Astrocyte of the spinal cord (primary cell): ENCODE measurements around the gene HHIP.

Source experiments
- DNase-seq: peaks from one replicate; pipeline ENCODE4 v3.0.0; 2011; ENCODE audit warnings: low read depth, low spot score
- H3K4me3 ChIP-seq: 2 replicates; pipeline ENCODE4 v1.5.1; 2011; ENCODE audit warnings: low read depth, mild to moderate bottlenecking, low read length, moderate library complexity
- in situ Hi-C: cut with HindIII; loops from 2 replicates; pipeline ENCODE4 v1.10.0; 2017; ENCODE audit warnings: low sequenced_read_pairs
- TF ChIP-seq, protein P1 (sequence below): IDR thresholded peaks from 2 replicates; pipeline ENCODE4 v1.5.1; 2012; ENCODE audit warnings: low read depth, mild to moderate bottlenecking, low read length, inconsistent platforms

HHIP gene

DNA sequence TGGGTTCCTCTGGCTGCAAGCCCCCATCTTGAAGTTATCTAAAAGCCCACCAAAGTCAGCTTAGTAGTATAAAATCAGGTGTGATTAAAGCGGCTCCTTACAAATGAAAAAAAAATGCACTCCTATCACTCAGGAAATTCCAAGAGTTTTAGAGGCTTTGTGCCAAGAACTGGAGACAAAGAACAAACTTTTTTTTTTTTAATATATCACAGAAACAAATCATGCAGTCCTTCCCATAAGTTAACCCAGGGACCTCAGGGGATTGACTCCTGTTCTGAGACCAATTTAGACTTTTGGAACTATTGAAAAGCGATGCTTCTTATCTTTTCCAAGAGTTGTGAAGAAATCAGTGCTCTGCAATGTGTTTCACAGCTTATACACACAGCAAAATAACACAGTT lies 53.6 kb downstream of the HHIP start:
- TF ChIP-seq, protein P1, sequence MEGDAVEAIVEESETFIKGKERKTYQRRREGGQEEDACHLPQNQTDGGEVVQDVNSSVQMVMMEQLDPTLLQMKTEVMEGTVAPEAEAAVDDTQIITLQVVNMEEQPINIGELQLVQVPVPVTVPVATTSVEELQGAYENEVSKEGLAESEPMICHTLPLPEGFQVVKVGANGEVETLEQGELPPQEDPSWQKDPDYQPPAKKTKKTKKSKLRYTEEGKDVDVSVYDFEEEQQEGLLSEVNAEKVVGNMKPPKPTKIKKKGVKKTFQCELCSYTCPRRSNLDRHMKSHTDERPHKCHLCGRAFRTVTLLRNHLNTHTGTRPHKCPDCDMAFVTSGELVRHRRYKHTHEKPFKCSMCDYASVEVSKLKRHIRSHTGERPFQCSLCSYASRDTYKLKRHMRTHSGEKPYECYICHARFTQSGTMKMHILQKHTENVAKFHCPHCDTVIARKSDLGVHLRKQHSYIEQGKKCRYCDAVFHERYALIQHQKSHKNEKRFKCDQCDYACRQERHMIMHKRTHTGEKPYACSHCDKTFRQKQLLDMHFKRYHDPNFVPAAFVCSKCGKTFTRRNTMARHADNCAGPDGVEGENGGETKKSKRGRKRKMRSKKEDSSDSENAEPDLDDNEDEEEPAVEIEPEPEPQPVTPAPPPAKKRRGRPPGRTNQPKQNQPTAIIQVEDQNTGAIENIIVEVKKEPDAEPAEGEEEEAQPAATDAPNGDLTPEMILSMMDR, result no peak
- peak; percentile 63 for DNase-seq
- no peak overlapping the region for H3K4me3 ChIP-seq
- in situ Hi-C loops, result no loop called here

DNA sequence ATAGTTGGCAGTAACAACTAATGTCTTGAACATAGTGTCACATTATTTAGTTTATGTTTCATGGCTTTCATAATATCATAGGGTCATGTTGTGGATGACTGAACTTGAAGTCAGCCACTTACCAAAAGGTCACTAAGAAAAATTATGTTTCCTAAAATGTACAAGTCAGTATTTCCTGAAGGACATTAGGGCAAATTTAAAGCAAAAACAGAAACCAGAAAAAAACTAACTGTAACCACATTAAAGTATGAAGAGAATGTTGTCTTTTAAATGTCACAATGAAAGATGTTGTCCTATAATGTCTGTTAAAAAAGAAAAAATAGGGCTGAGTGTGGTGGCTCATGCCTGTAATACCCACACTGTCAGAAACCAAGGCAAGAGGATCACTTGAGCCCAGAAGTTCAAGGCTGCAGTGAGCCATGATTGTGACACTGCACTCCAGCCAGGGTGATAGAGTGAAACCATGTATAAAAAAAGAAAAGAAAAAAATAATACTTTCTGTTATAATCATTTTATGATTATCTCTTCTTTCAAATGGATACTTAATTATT lies 55.8 kb downstream of the HHIP start:
- TF ChIP-seq, protein P1, result no peak
- H3K4me3 ChIP-seq, result no peak overlapping the region
- in situ Hi-C loops, result no loop called here
- peak; percentile 50 for DNase-seq

DNA sequence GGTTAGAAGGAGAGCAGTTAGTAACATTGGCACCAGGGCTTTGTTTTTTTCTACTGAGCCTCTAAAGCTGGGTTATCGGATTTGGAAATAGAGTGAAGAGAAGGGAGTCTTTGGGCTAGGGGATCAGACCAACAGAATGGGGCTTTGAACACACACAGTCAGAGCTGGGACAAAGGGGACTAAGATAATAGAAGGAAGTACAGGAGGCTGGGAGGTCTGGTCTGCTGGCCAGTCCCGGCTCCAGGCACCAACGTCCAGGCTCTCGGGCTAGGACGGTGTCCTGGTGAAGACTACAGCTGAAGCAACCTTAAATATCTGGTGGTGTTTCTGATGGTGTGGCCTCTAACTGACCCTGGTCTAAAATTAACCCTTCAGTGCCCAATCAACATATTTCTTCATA lies 57.5 kb downstream of the HHIP start:
- no peak for DNase-seq
- TF ChIP-seq, protein P1, result no peak
- in situ Hi-C loops, result no loop called here
- H3K4me3 ChIP-seq, result no peak overlapping the region

DNA sequence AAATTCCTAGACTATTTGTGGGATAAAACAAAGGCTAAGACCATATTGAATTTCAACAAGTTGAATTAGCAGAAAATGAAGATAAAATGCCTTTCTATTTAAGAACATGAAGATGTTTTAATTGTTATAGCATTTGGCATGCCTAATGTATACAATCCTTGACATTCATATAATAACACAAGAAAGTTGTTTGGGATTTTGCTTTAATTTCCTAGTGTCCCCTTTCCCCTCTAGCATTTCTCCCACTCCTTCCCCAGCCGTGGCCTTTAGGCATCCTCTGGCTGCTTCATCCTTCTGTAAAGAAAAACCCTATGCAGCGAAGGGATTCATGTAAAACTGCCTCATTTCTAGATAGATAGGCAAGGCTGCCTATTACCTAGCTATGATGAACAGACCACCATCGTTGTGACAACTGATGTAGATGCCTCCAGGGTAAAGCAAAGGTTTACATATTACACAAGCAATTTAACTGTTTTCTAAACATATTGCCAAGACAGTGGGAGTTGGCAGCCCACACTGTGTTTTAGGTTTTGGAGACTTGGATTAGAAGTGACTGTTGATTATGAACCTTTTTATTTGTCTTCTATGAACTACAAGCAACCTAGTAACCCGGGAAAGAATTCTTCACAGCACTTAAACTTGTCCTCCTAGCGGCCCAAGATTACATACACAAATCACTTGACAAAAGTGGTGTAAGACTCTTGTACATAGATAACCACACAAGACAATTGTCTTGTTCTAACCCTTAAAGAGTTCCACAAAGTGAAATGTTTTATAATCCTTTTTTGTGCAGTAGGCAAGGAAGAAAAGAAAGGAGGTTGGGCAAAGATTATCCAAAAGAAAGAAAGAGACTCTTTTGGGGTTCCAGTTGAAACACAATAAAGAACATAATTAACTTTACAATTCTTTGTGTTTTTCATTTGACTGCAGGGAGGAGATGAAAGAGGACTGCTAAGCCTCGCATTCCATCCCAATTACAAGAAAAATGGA lies 59.9 kb downstream of the HHIP start:
- in situ Hi-C loops, result no loop called here
- no peak for DNase-seq
- TF ChIP-seq, protein P1, result no peak
- no peak overlapping the region for H3K4me3 ChIP-seq

DNA sequence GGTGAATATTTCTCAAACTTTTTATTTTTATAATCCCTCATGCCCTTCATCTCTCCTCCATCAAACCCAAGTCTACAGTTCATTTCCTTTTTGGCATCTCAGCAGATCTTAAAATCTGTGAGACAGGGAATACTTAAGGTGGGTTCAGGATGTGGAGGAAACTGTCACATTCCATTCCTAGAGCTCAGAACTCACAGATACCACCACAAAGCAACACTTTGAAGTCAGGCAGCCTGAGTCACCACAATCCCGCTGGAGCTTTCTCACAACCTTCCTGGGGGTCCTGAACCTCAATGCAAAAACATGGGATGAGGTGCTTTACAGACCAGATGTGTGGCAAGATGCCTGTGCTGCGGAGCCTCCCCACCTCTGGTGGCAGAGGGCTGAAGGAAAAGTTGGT lies 63.2 kb downstream of the HHIP start:
- in situ Hi-C loops, result no loop called here
- H3K4me3 ChIP-seq, result no peak overlapping the region
- peak; percentile 94 for DNase-seq
- TF ChIP-seq, protein P1, result no peak

DNA sequence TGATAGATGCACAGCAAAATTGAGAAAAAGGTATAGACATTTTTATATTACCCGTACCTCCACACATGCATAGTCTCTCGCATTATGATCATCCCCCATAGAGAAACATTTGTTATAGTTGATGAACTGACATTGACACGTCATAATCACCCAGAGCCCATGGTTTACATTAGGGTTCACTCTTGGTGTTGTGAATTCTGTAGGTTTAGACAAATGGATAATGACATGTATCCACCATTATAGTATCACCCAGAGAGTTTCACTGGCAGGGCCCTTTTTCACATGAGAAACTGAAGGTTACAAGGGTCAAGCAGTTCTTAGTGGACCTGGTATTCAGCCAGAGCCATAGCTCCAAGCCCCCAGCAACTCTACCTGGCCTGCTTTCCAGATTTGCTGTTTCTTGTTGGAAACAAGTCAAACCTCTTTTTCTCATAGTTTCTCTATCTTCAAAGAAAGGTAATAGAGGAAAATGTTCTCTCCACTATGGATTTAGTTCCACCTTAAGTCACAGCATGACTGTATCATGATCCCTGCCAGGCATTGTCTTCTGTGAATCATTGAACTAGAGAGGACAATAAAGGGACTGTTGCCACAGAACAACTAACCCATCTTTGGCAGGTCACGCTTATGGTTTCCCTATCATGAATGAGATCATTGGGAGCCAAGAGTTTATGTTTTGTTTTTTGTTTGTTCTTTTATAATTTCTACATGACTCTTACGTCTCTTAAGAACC lies 64.0 kb downstream of the HHIP start:
- TF ChIP-seq, protein P1, result no peak
- H3K4me3 ChIP-seq, result no peak overlapping the region
- in situ Hi-C loops, result no loop called here
- DNase-seq, result peak; percentile 86
